Loucy (cell line): ENCODE measurements around the gene KCTD18.

Experiments used
- H2AFZ ChIP-seq: fragments of 200-600 bp; sonication (generic); 2 replicates; pipeline ENCODE4 v1.6.0; 2016; ENCODE audit warnings: antibody characterized with exemption, mild to moderate bottlenecking, low read length, moderate library complexity
- H3F3A ChIP-seq: fragments of 200-600 bp; 2 replicates; pipeline ENCODE4 v1.6.0; 2016; ENCODE audit warnings: antibody characterized with exemption, low read depth, mild to moderate bottlenecking
- H3K27me3 ChIP-seq: fragments of 200-600 bp; sonication (generic); 2 replicates; pipeline ENCODE4 v1.6.1; 2014; ENCODE audit warnings: low read length, mild to moderate bottlenecking; ENCODE audit not compliant: insufficient read depth, poor library complexity, severe bottlenecking
- H3K36me3 ChIP-seq: fragments of 200-600 bp; sonication (generic); 2 replicates; pipeline ENCODE4 v1.6.1; 2016; ENCODE audit warnings: low read length; ENCODE audit not compliant: insufficient read depth
- H3K4me1 ChIP-seq: fragments of 200-600 bp; sonication (generic); 2 replicates; pipeline ENCODE4 v1.5.1; 2014; ENCODE audit warnings: low read length, mild to moderate bottlenecking; ENCODE audit not compliant: insufficient read depth, poor library complexity, severe bottlenecking
- H3K4me2 ChIP-seq: fragments of 200-600 bp; sonication (generic); 2 replicates; pipeline ENCODE4 v1.6.0; 2014; ENCODE audit warnings: antibody characterized with exemption, low read length, low read depth, mild to moderate bottlenecking; ENCODE audit not compliant: poor library complexity, severe bottlenecking
- H3K4me3 ChIP-seq: fragments of 200-600 bp; sonication (generic); 2 replicates; pipeline ENCODE4 v1.5.1; 2014; ENCODE audit warnings: low read length, mild to moderate bottlenecking, mixed read lengths; ENCODE audit not compliant: poor library complexity, severe bottlenecking
- H3K79me2 ChIP-seq: fragments of 200-600 bp; sonication (generic); 2 replicates; pipeline ENCODE4 v1.6.1; 2014; ENCODE audit warnings: low read length; ENCODE audit not compliant: insufficient read depth
- H3K9ac ChIP-seq: fragments of 200-600 bp; sonication (generic); 2 replicates; pipeline ENCODE4 v1.6.0; 2014; ENCODE audit warnings: mild to moderate bottlenecking, low read depth, low read length, moderate library complexity; ENCODE audit not compliant: poor library complexity, severe bottlenecking
- H3K9me2 ChIP-seq: fragments of 200-600 bp; sonication (generic); replicated peaks from 2 replicates; pipeline ENCODE4 v1.6.1; 2016; ENCODE audit warnings: low read depth, low read length, mixed read lengths
- H3K9me3 ChIP-seq: fragments of 200-600 bp; sonication (generic); 2 replicates; pipeline ENCODE4 v1.6.1; 2014; ENCODE audit warnings: mild to moderate bottlenecking, antibody characterized with exemption, low read length, low read depth; ENCODE audit not compliant: insufficient read depth
- H4K20me1 ChIP-seq: fragments of 200-600 bp; sonication (generic); 2 replicates; pipeline ENCODE4 v1.6.0; 2014; ENCODE audit warnings: antibody characterized with exemption, low read length, mild to moderate bottlenecking; ENCODE audit not compliant: insufficient read depth, poor library complexity, severe bottlenecking
- EZH2phosphoT487 ChIP-seq: fragments of 200-600 bp; IDR thresholded peaks from 2 replicates; pipeline ENCODE4 v1.6.1; 2018; ENCODE audit warnings: antibody characterized with exemption, mild to moderate bottlenecking, moderate library complexity, borderline replicate concordance
- TF ChIP-seq, protein P1 (sequence below): fragments of 200-600 bp; sonication (generic); conservative IDR thresholded peaks from 2 replicates; pipeline ENCODE4 v1.5.1; 2014; ENCODE audit warnings: mild to moderate bottlenecking, antibody characterized with exemption, low read length

Gene KCTD18

DNA sequence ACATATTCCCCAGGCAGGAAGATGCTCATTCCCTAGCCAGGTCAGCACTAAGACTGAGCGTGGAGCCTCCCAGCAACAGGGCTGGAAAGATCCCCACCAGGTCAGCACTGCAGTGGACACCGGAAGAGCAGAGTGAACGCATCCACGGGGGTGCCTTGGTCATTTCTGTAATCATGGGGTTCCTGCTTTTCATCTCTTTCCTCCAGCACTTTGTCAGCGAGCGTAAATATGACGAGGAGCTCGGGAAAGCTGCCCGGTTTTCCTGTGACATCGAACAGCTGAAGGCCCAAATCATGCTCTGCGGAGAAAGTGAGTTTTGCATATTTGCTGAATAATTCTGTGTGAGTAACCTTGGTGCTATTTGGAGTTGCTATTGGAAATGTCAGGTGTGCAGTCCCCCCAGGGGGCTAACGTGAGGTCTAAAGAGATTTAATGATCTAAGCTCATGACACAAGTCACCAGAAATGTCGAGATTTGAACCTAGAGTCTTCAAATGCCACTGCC lies 40.1 kb downstream of the KCTD18 start:
- Histone ChIP-seq H3K27me3 (no peaks in the 10 kb centered on the region), H2AFZ (no peak overlapping the region), H3K9me2 (no peaks in the 10 kb centered on the region), H3K4me1 (peaks cover 24% of the 10 kb centered on the region), H3K4me2 (no peak overlapping the region), H3K4me3 (no peak overlapping the region), H3K79me2 (no peaks in the 10 kb centered on the region), H3K9ac (no peak overlapping the region), H3K9me3 (no peaks in the 10 kb centered on the region), H3K36me3 (no peaks in the 10 kb centered on the region), H3F3A (no peaks in the 10 kb centered on the region), H4K20me1 (no peaks in the 10 kb centered on the region)
- TF ChIP-seq, protein P1, sequence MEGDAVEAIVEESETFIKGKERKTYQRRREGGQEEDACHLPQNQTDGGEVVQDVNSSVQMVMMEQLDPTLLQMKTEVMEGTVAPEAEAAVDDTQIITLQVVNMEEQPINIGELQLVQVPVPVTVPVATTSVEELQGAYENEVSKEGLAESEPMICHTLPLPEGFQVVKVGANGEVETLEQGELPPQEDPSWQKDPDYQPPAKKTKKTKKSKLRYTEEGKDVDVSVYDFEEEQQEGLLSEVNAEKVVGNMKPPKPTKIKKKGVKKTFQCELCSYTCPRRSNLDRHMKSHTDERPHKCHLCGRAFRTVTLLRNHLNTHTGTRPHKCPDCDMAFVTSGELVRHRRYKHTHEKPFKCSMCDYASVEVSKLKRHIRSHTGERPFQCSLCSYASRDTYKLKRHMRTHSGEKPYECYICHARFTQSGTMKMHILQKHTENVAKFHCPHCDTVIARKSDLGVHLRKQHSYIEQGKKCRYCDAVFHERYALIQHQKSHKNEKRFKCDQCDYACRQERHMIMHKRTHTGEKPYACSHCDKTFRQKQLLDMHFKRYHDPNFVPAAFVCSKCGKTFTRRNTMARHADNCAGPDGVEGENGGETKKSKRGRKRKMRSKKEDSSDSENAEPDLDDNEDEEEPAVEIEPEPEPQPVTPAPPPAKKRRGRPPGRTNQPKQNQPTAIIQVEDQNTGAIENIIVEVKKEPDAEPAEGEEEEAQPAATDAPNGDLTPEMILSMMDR = no peak
- TF ChIP-seq EZH2phosphoT487 = no peak

DNA sequence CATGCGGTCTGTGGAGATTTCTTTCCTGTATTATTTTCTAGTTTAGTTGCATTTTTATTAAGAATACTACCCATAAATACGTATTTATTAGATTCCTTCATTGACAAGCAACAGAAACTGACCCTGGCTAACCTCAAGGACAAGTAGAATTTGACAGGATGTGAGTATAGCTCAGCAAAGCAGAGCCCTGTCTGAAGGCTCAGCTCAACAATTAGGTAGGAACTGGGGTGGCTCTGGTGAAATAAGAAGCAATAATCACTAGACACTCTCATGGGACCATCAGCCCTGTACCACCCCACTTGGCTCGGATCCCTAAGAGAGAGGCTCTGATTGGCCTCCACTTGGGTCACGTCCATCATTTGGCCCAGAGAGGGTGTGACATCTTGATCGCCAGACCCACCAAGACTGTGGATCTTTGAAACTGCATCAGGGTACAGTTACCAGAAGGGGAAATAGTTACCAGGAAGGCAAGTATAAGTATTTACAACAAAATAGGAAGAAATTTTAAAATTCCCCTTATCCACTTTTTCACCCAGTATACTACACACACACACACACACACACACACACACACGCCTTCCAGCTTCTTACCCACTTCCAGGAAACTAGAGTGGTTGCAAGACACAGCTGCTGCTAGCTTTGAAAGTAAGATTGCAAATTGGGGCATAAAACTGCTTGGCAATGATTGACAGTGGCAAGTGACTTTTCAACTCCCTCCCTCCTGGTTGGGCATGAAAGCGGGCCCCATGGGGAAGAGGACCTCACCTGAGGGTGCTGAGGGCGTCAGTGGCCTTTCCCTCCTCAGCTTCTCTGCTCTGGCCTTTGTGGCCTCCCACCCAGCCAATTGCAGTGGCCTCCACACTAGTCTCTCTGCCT lies 41.8 kb downstream of the KCTD18 start:
- no peaks in the 10 kb centered on the region for H3K27me3 ChIP-seq
- H3K9ac ChIP-seq = no peak overlapping the region
- H3K79me2 ChIP-seq = no peaks in the 10 kb centered on the region
- H3K4me2 ChIP-seq = no peak overlapping the region
- H3K9me3 ChIP-seq = no peaks in the 10 kb centered on the region
- H3K36me3 ChIP-seq = no peaks in the 10 kb centered on the region
- no peaks in the 10 kb centered on the region for H3F3A ChIP-seq
- peaks cover 26% of the 10 kb centered on the region for H3K4me1 ChIP-seq
- H2AFZ ChIP-seq = no peak overlapping the region
- no peaks in the 10 kb centered on the region for H4K20me1 ChIP-seq
- no peaks in the 10 kb centered on the region for H3K9me2 ChIP-seq
- H3K4me3 ChIP-seq = no peak overlapping the region
- no peak for TF ChIP-seq EZH2phosphoT487
- TF ChIP-seq, protein P1 = no peak

DNA sequence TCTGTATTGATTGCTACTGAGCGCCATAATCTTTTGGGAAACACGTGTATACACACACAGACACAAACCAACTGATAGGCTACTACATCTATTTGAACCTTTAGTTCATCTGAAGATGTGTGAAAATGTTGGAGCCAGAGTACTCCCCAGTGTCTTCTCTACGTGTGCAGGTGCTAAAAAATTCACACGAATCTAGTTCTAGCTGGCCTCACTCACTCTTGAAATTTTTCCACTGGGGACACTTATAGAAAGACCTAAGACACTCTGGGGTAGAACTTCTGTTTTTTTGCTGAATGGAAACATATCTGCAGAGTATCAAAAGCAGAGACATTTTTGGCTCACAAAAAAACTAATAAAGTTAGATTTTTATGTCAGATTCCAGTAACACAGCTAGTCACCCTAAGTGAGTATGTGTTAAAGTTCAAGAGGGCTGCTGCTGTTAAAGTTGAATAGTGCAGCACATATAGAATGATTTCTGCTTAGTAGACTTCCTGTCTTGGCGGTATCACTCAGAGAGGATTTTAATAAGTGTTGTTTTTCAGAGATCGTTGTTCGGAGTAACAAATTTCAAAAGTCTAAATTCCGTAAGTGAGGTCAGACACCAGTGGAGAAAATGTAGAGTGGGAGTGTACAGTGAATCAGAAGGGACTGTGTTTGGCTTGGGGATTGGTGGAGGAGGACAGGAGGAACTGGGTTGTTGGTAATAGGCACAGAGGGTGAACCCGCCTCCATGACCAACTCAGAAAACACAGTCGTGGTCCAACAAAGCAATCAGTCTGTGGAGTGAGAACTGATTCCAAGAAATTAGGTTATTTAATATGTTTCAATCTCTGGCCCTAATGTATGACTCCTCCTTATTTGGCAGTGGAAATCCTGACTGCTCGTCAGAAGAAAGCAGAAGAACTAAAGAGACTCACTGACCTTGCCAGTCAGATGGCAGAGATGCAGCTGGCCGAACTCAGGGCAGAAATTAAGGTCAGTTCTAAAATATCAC lies 43.1 kb downstream of the KCTD18 start:
- Histone ChIP-seq H3K36me3 (no peaks in the 10 kb centered on the region), H3K27me3 (no peaks in the 10 kb centered on the region), H3K9me3 (no peaks in the 10 kb centered on the region), H3K4me2 (no peak overlapping the region), H2AFZ (peak overlapping the region; percentile 34; the same call in 1 of the 2 replicates), H4K20me1 (no peaks in the 10 kb centered on the region), H3K9ac (no peak overlapping the region), H3K4me3 (no peak overlapping the region), H3K79me2 (no peaks in the 10 kb centered on the region), H3F3A (no peaks in the 10 kb centered on the region), H3K9me2 (no peaks in the 10 kb centered on the region), H3K4me1 (peaks cover 27% of the 10 kb centered on the region)
- no peak for TF ChIP-seq EZH2phosphoT487
- TF ChIP-seq, protein P1 = no peak
